HG03097 (cell line): Measurements from ENCODE around the gene PRSS1.
"Not testable (repeated sequence)": the region's sequence is repeated elsewhere in the genome, so short reads cannot be mapped to it uniquely, and the experiment has no call there.

Source experiments
- ATAC-seq: cut with Tn5 transposase; IDR thresholded peaks from one replicate; pipeline ENCODE4 v1.9.1; 2021; ENCODE audit not compliant: unreplicated experiment, low FRiP score

Gene PRSS1

DNA sequence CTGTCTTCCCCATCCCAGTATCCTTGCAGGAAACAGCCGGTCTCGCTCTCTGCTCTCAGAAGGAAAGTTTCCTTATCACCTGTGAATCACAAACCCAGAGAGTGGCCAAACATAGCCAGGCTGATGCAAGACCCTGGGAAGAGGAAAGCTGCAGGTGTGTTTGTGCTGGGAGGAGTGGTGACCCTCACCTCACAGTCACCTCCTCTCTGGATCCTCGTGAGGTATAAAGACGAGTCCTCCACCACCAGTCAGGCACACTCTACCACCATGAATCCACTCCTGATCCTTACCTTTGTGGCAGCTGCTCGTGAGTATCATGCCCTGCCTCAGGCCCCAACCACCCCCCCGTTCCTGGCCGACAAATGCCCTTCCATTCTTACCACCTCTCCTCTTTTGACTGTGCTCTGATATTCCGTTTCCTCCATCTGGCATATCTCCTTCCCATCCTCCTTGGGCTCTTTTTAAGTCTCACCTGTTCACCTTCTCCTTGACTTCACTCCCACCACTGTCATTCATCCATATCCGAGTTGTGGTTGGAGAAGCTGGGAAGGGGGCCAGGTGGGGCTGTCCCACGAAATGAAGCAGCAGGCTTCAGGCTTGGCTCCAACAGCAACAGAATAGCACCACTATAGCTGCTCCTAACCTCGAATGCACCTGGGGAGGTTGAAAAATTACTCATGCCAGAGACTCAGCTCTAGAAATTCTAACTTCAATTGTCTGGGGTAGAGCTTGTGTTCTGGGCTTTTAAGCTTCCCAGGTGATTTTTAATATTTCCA, at the start of gene PRSS1:
PRSS1 (plus strand) TSS at position 255 of the 776 bp plus-strand sequence; CDS start at position 268, 13 bp downstream.
- no peak for ATAC-seq

DNA sequence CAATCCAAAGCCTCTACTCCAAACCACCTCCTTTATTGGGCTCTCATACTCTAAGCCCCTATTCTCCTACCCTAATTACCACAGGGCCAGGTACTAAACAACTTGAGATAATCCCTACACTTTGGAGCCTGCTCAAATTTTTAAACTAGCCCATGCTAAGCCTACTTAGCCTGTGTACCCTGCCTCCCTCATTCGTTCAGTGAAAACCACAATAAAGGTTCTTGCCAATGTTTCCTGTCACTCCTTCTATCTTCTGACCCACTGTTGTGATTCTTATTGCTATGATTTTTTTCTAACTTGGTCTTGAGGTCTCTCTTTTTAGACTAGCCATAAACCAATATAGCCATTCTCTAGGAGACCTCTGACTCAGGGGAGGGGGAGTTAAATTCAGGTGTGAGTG, 48.3 kb upstream of the PRSS1 start:
- not testable (repeated sequence) for ATAC-seq

DNA sequence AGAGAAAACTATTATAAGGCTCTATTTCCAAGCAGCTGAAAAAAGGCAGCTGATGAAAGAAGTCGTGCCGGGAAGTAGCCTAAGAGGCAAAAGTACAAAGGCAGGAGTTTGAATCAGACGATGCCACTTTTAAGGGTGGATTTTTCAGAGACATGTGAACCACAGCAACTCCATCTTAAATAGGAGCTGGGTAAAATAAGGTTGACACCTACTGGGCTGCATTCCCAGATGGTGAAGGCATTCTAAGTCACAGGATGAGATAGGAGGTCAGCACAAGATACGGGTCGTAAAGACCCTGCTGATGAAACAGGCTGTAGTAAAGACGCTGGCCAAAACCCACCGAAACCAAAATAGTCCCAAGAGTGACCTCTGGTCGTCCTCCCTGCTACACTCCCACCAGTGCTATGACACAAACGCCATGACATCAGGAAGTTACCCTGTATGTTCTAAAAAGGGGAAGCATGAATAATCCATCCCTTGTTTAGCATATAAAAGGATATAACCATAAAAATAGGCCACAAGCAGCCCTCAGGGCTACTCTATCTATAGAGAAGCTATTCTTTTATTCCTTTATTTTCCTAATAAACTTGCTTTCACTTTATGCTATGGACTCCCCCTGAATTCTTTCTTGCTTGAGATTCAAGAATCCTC, 45.5 kb upstream of the PRSS1 start:
- ATAC-seq = no peak

DNA sequence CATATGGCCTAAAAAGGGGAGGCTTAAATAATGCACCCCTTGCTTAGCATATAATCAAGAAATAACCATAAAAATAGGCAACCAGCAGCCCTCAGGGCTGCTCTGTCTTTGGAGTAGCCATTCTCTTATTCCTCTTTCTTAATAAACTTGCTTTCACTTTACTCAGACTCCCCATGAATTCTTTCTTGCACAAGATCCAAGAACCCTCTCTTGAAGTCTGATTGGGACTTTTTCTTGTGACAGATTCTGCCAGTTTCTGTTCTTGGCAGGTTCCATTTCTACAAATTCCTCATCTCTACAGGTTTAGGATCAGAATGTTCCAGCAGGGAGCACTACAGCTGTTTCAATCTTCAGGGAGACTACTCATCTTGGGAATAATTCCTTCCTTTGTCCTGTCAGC, 40.5 kb upstream of the PRSS1 start:
- ATAC-seq = not testable (repeated sequence)

DNA sequence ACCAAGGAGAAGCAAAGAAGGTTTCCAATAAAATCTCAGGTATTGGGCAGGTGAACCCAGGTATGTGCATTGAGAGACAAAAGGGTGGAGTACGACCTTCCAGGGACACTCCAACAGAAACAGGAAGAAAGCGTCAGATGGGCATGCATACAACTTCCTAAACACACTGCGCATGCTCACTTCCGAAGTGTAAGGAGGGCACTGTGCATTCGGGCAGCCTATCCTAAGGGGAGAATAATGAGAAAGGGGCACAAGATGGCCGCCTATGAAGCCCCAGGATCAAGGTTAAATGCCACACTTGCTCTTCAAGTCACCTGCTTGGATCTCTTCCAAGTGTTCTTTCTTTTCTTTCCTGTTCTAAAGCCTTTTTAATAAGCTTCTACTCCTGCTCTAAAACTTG, 39.4 kb upstream of the PRSS1 start:
- no peak for ATAC-seq

DNA sequence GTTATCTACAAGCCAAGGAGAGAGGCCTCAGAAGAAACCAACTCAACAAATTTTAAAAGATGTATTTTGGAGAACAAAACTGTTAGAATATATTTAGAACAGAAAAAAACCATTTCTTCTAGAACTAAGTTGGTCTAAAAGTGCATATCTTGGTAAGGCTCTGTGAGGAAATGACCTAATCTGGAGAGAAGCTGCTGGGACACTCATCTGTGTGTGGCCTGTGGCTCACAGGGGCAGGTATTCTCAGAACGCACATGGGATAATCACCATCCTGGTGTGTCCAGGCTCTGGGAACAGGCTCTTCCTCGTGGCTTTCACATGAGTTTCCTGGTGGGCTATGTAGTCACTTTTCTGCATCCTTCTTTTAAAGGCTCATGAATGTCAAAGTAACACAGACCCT, 38.1 kb upstream of the PRSS1 start:
- no peak for ATAC-seq

DNA sequence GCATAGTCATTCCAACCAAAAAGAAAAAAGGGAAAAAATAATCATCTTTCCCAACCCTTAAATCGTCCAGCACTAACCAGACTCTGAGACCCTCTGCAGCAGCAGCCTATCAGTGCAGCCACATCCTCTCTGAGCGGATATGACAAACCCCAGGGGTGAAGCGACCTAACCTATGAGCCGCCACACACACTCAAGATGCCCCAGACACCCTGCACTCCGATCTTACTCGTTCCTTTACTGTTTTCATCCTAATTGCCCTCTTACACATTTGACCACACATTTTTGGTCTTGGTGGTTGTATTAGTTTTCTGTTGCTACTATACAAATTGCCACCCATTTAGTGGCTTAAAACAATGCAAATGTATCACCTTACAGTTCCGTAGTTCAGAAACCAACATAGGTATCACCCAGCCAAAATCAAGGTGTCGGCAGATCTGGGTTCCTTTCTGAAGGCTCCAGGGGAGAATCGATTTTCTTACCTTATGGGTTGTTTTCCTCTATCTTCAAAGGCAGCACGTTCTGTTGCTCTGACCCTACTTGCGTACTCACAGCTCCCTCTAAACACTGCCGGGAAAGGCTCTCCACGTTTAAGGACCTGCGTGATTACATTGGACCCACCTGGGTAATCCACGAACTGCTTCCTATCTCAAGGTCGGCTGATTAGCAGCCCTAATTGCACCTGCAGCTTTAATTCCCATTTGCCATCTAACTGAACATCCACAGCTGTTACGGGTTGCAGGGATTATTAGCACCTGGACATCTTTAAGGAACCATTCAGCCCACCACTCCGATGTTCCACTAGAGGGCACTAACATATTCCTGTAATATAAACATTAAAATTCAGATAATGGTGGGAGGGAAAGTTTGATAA, 37.3 kb upstream of the PRSS1 start:
- no peak for ATAC-seq

DNA sequence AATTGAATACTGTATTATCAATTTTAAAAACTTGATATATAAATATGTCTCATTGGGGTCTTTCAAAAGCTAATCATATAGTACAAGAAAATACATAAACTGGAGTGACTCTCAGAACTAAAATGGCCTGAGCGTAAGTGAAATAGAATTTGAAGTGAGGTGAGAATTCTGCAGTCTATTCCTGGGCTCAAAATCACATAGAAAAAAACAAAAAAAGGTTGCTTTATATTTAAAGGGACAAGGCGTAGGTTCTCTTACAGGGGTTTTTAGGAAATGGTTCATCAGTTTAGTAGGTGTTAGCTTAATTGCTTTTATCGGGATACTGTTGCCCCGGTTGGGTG, 36.7 kb upstream of the PRSS1 start:
- no peak for ATAC-seq

DNA sequence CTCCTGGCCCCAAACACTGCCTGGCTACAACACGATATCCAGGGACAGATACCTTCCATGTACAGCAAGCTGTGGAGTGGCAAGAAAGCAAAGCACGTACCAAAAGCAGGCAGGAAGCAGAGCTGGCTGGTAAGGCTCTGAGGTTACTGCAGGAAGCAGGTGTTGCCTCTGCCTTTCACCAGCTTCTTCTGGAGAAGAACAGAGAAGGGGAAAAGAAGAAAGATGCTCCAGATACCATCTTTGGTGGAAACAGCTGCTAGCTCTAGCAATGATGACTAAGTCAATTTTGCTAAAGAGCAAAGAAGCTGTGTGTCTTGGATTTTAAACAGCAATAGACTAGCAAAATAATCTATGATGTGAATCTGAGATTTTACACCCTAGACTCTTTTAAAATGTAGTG, 34.9 kb upstream of the PRSS1 start:
- no peak for ATAC-seq

DNA sequence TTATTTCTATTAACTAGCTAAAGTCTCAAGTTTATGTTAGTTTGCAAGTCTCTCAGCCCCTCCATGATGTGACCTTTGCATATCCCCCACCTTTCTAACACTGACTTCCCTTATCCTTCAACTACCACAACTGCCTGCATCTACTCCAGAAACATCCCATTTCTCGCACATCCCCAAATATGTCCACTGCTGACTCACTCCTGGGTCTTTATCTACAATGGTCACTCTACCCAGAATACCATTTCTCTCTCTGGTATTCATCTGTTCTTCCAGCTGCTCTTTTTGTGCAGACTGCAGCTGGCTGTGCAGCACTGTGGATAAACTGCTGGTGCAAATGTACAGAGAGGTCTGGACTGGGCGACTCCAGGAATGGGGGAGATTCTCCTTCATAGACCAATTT, 32.7 kb upstream of the PRSS1 start:
- ATAC-seq = no peak

DNA sequence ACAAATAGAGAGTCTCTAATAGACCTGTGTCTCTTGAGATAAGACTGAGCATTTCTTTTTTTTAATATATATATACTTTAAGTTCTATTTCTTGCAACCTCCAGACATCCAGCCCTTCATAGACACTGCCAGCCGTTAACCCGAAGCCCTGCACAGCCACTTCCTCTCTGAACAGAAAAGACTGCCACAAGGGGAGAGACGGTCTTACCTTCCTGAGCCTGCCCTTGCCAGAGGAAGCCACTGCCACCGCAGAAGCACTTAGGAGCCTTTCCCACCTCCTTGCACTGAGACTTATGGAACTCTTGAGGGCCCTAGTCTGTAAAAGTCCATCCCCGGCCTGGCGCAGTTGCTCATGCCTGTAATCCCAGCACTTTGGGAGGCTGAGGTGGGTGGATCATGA, 31.8 kb upstream of the PRSS1 start:
- ATAC-seq = no peak

DNA sequence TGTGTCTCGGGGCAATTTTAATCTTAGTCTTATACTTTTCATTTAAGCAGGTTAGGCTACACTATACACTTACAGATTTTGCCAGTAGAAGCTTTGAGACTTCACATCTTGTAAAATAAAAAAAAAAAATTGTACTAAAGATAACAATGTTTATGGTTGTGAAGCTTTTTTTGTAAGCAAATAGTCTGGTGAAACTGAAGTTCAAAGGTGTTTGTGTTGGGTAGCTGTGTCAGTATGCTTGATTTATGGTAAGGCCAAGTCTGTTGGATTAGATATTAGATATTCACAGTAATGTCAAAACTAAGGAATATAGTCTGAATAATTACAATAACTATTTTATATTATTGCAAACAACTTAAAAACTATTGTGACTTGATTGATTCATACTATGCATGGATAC, 31.0 kb upstream of the PRSS1 start:
- no peak for ATAC-seq

DNA sequence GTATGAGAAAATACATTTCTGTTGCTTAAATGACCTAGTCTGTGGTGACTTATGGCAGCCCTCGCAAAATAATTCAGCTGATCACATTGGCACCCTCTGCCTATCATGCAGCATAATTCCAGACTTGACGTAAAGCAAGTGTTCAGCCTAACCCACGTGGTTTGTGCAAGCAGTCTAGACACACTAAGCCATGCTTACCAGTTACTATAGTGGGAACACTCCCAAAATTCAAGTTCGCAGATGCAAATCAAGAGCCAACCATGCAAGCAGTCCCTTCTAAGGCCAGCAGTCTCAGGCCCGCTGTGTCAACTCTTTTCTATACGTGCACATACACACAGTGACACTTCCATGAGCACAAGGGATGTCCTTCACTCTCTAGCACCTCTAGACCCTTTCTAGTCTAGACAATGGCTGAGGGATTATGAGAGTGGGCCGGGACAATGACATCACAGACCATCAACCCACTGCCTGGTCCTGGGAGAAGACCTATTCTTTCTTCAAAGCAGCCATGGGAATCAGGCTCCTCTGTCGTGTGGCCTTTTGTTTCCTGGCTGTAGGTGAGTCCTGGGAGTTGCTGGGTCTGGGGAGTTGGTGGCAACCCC, 29.0 kb upstream of the PRSS1 start:
- ATAC-seq = no peak

DNA sequence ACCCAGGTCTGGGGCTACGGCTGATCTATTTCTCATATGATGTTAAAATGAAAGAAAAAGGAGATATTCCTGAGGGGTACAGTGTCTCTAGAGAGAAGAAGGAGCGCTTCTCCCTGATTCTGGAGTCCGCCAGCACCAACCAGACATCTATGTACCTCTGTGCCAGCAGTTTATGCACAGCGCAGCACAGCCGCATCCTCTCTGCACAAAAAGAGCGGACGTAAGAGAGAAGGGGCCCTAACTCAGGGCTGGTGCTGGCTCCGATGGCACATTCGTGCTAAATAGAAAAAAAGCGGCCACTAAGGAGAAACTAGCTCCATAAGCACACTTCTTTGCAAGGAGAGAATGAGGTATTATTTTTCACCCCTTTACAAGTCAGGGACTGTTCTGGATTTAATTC, 28.3 kb upstream of the PRSS1 start:
- ATAC-seq = no peak

DNA sequence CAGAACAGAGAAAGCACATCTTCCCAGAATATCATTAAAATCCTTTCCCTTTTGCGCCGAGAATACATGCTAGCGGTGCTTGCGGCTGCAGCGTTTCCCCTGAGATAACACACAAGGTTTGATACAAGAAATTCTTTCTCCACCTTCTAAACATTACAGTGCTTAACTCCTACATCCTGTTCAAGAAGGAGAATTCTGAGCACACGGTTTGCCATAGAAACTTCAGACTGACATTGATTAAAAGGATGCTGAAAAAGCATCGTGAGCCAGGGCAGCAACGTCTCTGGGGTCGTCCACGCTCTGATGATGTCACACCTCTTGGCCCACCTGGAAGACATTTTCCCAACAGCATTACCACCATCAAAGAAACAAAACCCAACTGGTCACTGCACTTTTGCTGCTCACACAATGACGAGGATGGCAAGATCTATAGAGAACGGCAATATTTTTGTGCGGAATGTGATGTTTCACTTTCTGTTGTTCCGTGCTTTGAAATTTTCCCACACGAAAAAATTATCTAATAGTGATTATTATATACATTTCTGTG, 27.0 kb upstream of the PRSS1 start:
- no peak for ATAC-seq

DNA sequence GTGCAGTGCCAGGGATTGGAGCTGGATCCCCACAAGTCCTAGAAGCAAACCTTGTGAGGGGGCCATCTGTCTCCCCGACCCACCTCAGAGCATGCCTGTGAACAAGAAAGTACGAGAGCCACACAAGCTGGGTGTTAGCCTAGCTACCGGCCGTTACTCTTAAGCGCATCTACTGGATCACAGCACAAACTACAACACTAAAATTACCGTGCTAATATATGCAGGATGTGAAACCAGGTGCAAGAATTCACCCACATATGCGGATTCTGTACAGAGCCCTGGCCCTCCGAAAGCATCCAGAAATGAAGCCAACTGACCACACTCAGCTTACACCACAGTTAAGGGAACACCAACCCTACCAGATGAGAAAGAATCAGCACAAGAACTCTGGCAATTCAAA, 16.0 kb upstream of the PRSS1 start:
- no peak for ATAC-seq

DNA sequence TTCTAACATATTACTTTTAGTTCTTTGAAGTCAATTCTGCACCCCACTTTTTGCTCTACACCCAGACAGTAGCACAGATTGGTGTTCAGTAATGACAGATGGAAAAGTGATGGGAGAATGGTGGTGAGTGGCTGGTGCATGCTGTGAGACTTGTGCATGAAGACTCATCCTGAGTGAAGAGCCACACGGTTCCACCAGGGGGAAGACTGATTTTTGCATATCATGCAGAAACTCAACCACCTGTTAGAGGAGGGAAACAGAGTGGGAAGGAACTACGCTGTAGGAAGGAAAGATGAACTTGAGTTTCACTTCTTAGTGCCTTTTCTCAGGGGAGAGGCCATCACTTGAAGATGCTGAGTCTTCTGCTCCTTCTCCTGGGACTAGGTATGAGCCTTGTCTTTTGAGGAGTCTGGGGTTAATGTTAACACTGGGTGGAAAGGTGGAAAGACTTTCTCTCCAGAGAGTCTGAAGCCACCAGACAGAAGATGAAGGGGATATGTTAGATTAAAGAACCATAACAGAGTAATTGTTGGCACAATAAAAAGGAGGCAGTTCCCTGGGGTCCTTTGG, 9.3 kb upstream of the PRSS1 start:
- no peak for ATAC-seq

DNA sequence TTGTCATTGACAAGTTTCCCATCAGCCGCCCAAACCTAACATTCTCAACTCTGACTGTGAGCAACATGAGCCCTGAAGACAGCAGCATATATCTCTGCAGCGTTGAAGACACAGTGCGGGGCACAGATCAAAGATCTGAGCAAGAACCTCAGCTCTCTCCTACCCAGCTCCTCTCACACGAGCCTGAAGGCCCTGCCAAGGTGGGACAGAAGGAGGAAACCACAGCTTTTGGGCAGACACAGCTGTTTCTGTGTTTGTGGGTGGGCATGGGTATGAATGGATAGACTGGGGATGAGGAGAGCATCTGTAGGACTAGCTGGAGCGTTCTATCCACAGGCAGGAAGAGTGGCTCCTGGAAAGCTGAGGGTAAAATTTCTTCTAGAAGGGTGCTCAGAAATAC, 8.5 kb upstream of the PRSS1 start:
- no peak for ATAC-seq

DNA sequence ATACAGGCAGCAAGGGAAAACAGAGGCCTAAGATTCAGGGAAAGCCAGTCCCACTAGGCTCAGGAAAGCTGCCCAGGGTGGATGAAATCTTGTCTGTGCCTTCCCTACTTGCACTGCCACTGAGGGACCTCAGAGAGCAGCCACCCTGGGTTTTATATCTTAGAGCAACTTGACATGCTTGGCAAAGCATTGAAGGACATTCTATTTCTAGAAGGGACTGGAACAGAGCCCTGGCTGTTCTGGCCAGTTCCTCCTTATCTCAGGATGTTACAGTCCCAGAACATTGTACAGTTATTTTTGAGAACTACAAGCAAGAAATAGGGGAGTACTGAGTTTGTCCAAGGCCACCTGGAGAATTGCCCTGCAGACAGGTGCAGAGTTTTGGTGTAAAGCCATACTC, 7.3 kb upstream of the PRSS1 start:
- ATAC-seq = not testable (repeated sequence)

DNA sequence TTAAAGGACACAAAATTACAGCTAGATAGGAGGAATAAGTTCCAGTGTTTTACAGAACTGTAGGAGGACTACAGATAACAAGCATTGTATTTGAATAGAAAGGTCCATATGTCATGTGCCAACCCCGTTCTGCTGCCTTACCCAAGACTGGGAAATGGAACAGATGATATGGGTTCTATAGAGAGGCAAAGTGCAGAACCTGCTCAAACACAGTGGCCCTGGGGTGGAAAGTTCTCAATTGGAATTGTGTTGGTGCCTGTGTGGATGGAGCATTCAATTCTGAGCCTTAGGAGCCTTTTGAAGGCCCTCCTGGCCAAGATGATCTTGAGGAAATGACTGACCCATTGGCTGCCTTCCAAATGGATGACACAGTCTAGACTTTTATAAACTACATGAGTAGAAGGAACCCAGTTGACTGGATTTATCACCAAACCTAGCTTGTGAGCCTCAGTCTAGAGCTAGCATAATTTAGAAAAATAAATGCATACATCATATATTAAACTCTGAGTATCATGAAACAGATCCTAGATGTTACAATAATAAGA, 4.1 kb upstream of the PRSS1 start:
- no peak for ATAC-seq
